HepG2 (cell line): Measurements from ENCODE around the gene IL2RA. TPM values are rescaled to one million over a fixed set of nuclear protein-coding genes. Genes with fewer than 3 reads are reported as not detected.

ENCODE experiments used
- BRD4 ChIP-seq: sonication (generic); formaldehyde crosslinking; IDR thresholded peaks from 2 replicates; pipeline ENCODE4 v1.4.0; 2020; ENCODE audit warnings: missing genetic modification reagents
- DMAP1 ChIP-seq: IDR thresholded peaks from 2 replicates; pipeline ENCODE4 v1.6.1; 2016
- ELF1 ChIP-seq: sonication (generic); formaldehyde crosslinking; IDR thresholded peaks from 2 replicates; pipeline ENCODE4 v1.4.0; 2020; ENCODE audit warnings: missing genetic modification reagents
- FOSL1 ChIP-seq: sonication (generic); formaldehyde crosslinking; IDR thresholded peaks from 2 replicates; pipeline ENCODE4 v1.9.0; 2021; ENCODE audit warnings: missing genetic modification reagents, borderline replicate concordance
- HDAC2 ChIP-seq: sonication (generic); formaldehyde crosslinking; IDR thresholded peaks from 2 replicates; pipeline ENCODE4 v1.4.0; 2020; ENCODE audit warnings: missing genetic modification reagents
- HNRNPH1 ChIP-seq: fragments of 200-400 bp; formaldehyde crosslinking; optimal IDR thresholded peaks from 2 replicates; pipeline ENCODE3; 2017; ENCODE audit warnings: mild to moderate bottlenecking, low read depth, low read length
- KDM3A ChIP-seq: IDR thresholded peaks from 2 replicates; pipeline ENCODE4 v1.6.1; 2018; ENCODE audit warnings: low read depth, missing compliant biosample characterization
- KDM4B ChIP-seq: sonication (generic); formaldehyde crosslinking; IDR thresholded peaks from 2 replicates; pipeline ENCODE4 v1.4.0; 2020; ENCODE audit warnings: missing genetic modification reagents
- KLF6 ChIP-seq: IDR thresholded peaks from 2 replicates; pipeline ENCODE4 v1.8.0; 2016; ENCODE audit warnings: missing biosample characterization, missing genetic modification reagents
- NBN ChIP-seq: fragments of 450-650 bp; conservative IDR thresholded peaks from 2 replicates; pipeline ENCODE4 v1.6.1; 2017
- NR2C2 ChIP-seq: sonication (generic); formaldehyde crosslinking; IDR thresholded peaks from 2 replicates; pipeline ENCODE4 v1.4.0; 2020; ENCODE audit warnings: missing genetic modification reagents, mild to moderate bottlenecking, moderate library complexity, borderline replicate concordance
- NR2F1 ChIP-seq, 2 experiments: fragments of 450-650 bp in 1 of 2; formaldehyde crosslinking in 1 of 2; IDR thresholded peaks; 2 replicates each; pipeline versions ENCODE4 v1.5.0 to v1.6.1; 2016 to 2020; ENCODE audit warnings: mild to moderate bottlenecking in 1 of 2, missing compliant biosample characterization in 1 of 2, missing genetic modification reagents in 1 of 2, moderate library complexity in 1 of 2
- POGZ ChIP-seq: sonication (generic); formaldehyde crosslinking; IDR thresholded peaks from 2 replicates; pipeline ENCODE4 v1.4.0; 2020; ENCODE audit warnings: mild to moderate bottlenecking, missing genetic modification reagents
- SRSF1 ChIP-seq: fragments of 200-400 bp; formaldehyde crosslinking; optimal IDR thresholded peaks from 2 replicates; pipeline ENCODE3; 2017; ENCODE audit warnings: mild to moderate bottlenecking, low read depth, low read length, moderate library complexity
- ZBTB42 ChIP-seq: sonication (generic); formaldehyde crosslinking; IDR thresholded peaks from 2 replicates; pipeline ENCODE4 v1.5.0; 2020; ENCODE audit warnings: mild to moderate bottlenecking, missing genetic modification reagents
- ZBTB8A ChIP-seq: sonication (generic); formaldehyde crosslinking; IDR thresholded peaks from 2 replicates; pipeline ENCODE4 v1.4.0; 2020; ENCODE audit warnings: mild to moderate bottlenecking, low read depth, missing genetic modification reagents, borderline replicate concordance
- ZFP37 ChIP-seq: sonication (generic); formaldehyde crosslinking; IDR thresholded peaks from 2 replicates; pipeline ENCODE4 v1.4.0; 2020; ENCODE audit warnings: missing genetic modification reagents, borderline replicate concordance
- ZNF180 ChIP-seq: sonication (generic); formaldehyde crosslinking; IDR thresholded peaks from 2 replicates; pipeline ENCODE4 v1.4.0; 2020; ENCODE audit warnings: low read depth, missing genetic modification reagents, borderline replicate concordance
- ZNF354B ChIP-seq: sonication (generic); formaldehyde crosslinking; IDR thresholded peaks from 2 replicates; pipeline ENCODE4 v1.8.0; 2022; ENCODE audit warnings: mild to moderate bottlenecking, missing genetic modification reagents
- ZNF547 ChIP-seq: sonication (generic); formaldehyde crosslinking; IDR thresholded peaks from 2 replicates; pipeline ENCODE4 v1.5.1; 2020; ENCODE audit warnings: mild to moderate bottlenecking, missing genetic modification reagents
- ZNF558 ChIP-seq: sonication (generic); formaldehyde crosslinking; IDR thresholded peaks from 2 replicates; pipeline ENCODE4 v1.9.0; 2022; ENCODE audit warnings: mild to moderate bottlenecking, missing genetic modification reagents, borderline replicate concordance
- ZNF614 ChIP-seq: IDR thresholded peaks from 2 replicates; pipeline ENCODE4 v1.6.1; 2018; ENCODE audit warnings: missing biosample characterization, missing genetic modification reagents, inconsistent platforms, borderline replicate concordance
- ZNF772 ChIP-seq: sonication (generic); formaldehyde crosslinking; IDR thresholded peaks from 2 replicates; pipeline ENCODE4 v1.5.0; 2020; ENCODE audit warnings: mild to moderate bottlenecking, missing genetic modification reagents
- polyA plus RNA-seq, 8 experiments: library from polyadenylated mRNA; depleted of rRNA in 3 of 8; stranded (reverse) in 7 of 8; unstranded in 1 of 8; fragments of >200 nt; fragmentation: Illumina TruSeq in 4 of 8; extraction: Trizol in 4 of 8; gene quantifications; 2 replicates each; pipeline versions ENCODE4 v1.2.1 to v1.2.3, GENCODE V29; 2011 to 2016; ENCODE audit warnings: low read depth in 4 of 8, missing spikeins in 1 of 8, mixed read lengths in 1 of 8; ENCODE audit not compliant: insufficient read depth in 1 of 8
- total RNA-seq, 5 experiments: library from RNA; depleted of rRNA; stranded (reverse); fragments of >200 nt; fragmentation: Illumina TruSeq; extraction: Trizol; gene quantifications; 2 replicates each; pipeline ENCODE4 v1.2.3, GENCODE V29; 2016; ENCODE audit warnings: low read depth in 1 of 5
- TF ChIP-seq, protein P1 (sequence below): sonication (generic); formaldehyde crosslinking; IDR thresholded peaks from 2 replicates; pipeline ENCODE4 v1.4.0; 2020; ENCODE audit warnings: missing genetic modification reagents, borderline replicate concordance
- TF ChIP-seq, protein P2 (sequence below): sonication (generic); formaldehyde crosslinking; IDR thresholded peaks from 2 replicates; pipeline ENCODE4 v1.8.1; 2023; ENCODE audit warnings: mild to moderate bottlenecking, missing genetic modification reagents
- TF ChIP-seq, protein P3 (sequence below): sonication (generic); formaldehyde crosslinking; IDR thresholded peaks from 2 replicates; pipeline ENCODE4 v1.5.0; 2020; ENCODE audit warnings: missing genetic modification reagents

The IL2RA gene
- total and polyA plus RNA-seq, 2 of the 13 experiments (the other 11 are each of a cell fraction or from before 2014, with no cell fraction given): not detected

DNA sequence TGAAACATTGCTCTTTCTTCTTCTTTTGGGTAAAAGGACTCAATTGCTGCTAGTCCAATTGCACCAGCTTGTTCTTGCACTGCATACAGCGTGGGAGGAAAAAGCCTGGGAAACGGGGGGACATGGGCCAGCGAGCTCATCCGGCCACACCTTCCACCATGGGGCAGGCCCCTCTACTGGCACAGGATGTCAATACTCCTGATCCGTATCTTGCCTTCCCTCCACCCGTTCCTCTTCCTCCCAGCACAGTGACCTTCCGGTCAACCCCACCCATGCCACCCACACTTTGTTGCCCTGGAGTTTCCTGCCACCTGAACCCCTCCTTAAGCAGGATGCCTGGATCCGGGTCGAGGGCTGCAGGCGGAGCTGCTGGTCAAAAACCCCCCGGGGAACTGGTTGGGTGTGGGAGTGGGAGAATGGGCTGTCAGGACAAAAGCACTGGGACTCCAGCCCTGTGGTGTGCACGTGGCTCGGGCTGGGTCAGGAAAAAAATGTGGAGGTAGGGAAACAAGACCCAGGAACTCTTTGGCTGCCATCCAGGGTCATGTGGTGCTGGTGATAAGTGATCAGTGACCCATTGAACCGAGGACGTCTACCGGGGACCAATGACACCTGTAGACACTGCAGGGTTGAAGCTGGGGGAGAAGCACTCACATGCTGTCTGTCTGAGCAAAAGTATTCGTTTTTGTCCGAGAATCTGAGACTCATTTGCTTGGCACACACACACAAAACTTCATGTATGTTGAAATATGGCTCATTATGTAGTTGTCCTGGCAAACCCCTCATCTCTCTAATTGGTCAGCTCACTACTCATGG, 8.1 kb downstream of the IL2RA start (continued):
- TF ChIP-seq, protein P1, sequence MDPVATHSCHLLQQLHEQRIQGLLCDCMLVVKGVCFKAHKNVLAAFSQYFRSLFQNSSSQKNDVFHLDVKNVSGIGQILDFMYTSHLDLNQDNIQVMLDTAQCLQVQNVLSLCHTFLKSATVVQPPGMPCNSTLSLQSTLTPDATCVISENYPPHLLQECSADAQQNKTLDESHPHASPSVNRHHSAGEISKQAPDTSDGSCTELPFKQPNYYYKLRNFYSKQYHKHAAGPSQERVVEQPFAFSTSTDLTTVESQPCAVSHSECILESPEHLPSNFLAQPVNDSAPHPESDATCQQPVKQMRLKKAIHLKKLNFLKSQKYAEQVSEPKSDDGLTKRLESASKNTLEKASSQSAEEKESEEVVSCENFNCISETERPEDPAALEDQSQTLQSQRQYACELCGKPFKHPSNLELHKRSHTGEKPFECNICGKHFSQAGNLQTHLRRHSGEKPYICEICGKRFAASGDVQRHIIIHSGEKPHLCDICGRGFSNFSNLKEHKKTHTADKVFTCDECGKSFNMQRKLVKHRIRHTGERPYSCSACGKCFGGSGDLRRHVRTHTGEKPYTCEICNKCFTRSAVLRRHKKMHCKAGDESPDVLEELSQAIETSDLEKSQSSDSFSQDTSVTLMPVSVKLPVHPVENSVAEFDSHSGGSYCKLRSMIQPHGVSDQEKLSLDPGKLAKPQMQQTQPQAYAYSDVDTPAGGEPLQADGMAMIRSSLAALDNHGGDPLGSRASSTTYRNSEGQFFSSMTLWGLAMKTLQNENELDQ (CRISPR knock-in tag): no peak
- TF ChIP-seq ZNF180 (CRISPR knock-in tag): no peak
- TF ChIP-seq FOSL1 (CRISPR knock-in tag): no peak
- TF ChIP-seq ELF1 (CRISPR knock-in tag): no peak
- no peak; the same call in 1 of the 2 replicates for TF ChIP-seq ZNF558 (CRISPR knock-in tag)
- no peak for TF ChIP-seq KLF6 (CRISPR knock-in tag)
- no peak for TF ChIP-seq NBN
- peak; percentile 57; the same call in 1 of the 2 replicates for TF ChIP-seq NR2C2 (CRISPR knock-in tag)
- TF ChIP-seq BRD4 (CRISPR knock-in tag): no peak
- TF ChIP-seq, protein P2, sequence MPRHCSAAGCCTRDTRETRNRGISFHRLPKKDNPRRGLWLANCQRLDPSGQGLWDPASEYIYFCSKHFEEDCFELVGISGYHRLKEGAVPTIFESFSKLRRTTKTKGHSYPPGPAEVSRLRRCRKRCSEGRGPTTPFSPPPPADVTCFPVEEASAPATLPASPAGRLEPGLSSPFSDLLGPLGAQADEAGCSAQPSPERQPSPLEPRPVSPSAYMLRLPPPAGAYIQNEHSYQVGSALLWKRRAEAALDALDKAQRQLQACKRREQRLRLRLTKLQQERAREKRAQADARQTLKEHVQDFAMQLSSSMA (CRISPR knock-in tag): no peak
- peak; percentile 26; the same call in 1 of the 2 replicates for TF ChIP-seq DMAP1
- no peak for TF ChIP-seq ZNF547
- no peak for TF ChIP-seq ZNF614 (CRISPR knock-in tag)
- TF ChIP-seq ZFP37 (CRISPR knock-in tag): no peak
- no peak for TF ChIP-seq ZBTB8A (CRISPR knock-in tag)
- TF ChIP-seq HNRNPH1: no peak
- no peak for TF ChIP-seq ZNF772 (CRISPR knock-in tag)
- no peak for TF ChIP-seq SRSF1
- TF ChIP-seq HDAC2 (CRISPR knock-in tag): no peak
- no peak for TF ChIP-seq POGZ (CRISPR knock-in tag)
- no peak for TF ChIP-seq KDM3A
- TF ChIP-seq KDM4B: no peak
- TF ChIP-seq ZNF354B (CRISPR knock-in tag): no peak
- TF ChIP-seq NR2F1 (CRISPR knock-in tag; IDR thresholded peaks at IDR 0.05): 0 out of 4 replicates have a peak, but pooled peaks of 1 of the 2 experiments have one; percentile 4
- TF ChIP-seq, protein P3, sequence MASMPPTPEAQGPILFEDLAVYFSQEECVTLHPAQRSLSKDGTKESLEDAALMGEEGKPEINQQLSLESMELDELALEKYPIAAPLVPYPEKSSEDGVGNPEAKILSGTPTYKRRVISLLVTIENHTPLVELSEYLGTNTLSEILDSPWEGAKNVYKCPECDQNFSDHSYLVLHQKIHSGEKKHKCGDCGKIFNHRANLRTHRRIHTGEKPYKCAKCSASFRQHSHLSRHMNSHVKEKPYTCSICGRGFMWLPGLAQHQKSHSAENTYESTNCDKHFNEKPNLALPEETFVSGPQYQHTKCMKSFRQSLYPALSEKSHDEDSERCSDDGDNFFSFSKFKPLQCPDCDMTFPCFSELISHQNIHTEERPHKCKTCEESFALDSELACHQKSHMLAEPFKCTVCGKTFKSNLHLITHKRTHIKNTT (CRISPR knock-in tag): no peak
- TF ChIP-seq ZBTB42: no peak
